Stimulated activated CD8-positive, alpha-beta memory T cell treated with anti-CD3 and anti-CD28 coated beads, Interleukin-2, amount 100 ng/mL, for 1 hour (primary cell): ENCODE results near the gene COPB1.
A peak's percentile ranks its signal among the peaks of the same experiment; 100 is the strongest.

ENCODE experiments used
- DNase-seq, 2 donors: peaks; one replicate each; pipeline ENCODE4 v3.0.0-alpha.2; 2020; ENCODE audit warnings: low read depth in 2 of 2

COPB1 gene

GRCh38 chr11:14435717-14436512 lies 63.7 kb downstream of the COPB1 start:
- DNase-seq: no peak

GRCh38 chr11:14425621-14426020 lies 74.0 kb downstream of the COPB1 start:
- DNase-seq: no peak

- no peak for DNase-seq
Observed at GRCh38 chr11:14424096-14424495, 75.5 kb downstream of the COPB1 start.

- no peak for DNase-seq
Observed at GRCh38 chr11:14423633-14424032, 76.0 kb downstream of the COPB1 start.

GRCh38 chr11:14422814-14423182 lies 76.8 kb downstream of the COPB1 start:
- DNase-seq: no peak

GRCh38 chr11:14422052-14422813 lies 77.4 kb downstream of the COPB1 start:
- no peak for DNase-seq

- DNase-seq: no peak
Observed at GRCh38 chr11:14420223-14420622, 79.4 kb downstream of the COPB1 start.

GRCh38 chr11:14418801-14419417 lies 80.7 kb downstream of the COPB1 start:
- no peak for DNase-seq

GRCh38 chr11:14417617-14418374 lies 81.8 kb downstream of the COPB1 start:
- no peak for DNase-seq

- no peak for DNase-seq
Observed at GRCh38 chr11:14417186-14417585, 82.4 kb downstream of the COPB1 start.

GRCh38 chr11:14414470-14415461 lies 84.8 kb downstream of the COPB1 start:
- DNase-seq: peak; percentile 46 to 59

- DNase-seq: no peak
Observed at GRCh38 chr11:14413307-14414069, 86.1 kb downstream of the COPB1 start.

GRCh38 chr11:14411818-14412217 lies 87.8 kb downstream of the COPB1 start:
- no peak for DNase-seq

- DNase-seq: no peak
Observed at GRCh38 chr11:14409891-14410290, 89.7 kb downstream of the COPB1 start.

- no peak for DNase-seq
Observed at GRCh38 chr11:14408612-14409011, 91.0 kb downstream of the COPB1 start.
